Astrocyte (in vitro differentiated cells and primary cell): ENCODE measurements around the gene ARL2BP.
"Not testable (repeated sequence)": the region's sequence is repeated elsewhere in the genome, so short reads cannot be mapped to it uniquely, and the experiment has no call there.

ENCODE experiments used
- CTCF ChIP-seq: IDR thresholded peaks from 2 replicates; pipeline ENCODE4 v1.5.1; 2011; ENCODE audit warnings: low read depth, mild to moderate bottlenecking, inconsistent platforms, low read length, moderate library complexity; ENCODE audit not compliant: insufficient read depth
- EZH2 ChIP-seq: IDR thresholded peaks from 2 replicates; pipeline ENCODE4 v1.6.1; 2012; ENCODE audit warnings: mild to moderate bottlenecking, low read length, inconsistent platforms; ENCODE audit not compliant: insufficient read depth

GRCh38 chr16:57267343-57267742 is 22.3 kb downstream of the ARL2BP start:
- TF ChIP-seq CTCF, EZH2: not testable (repeated sequence)
